ENCODE results near the gene MYH11. TPM values are rescaled to one million over a fixed set of nuclear protein-coding genes. Genes with fewer than 3 reads are reported as not detected.

MYH11 gene
- total RNA-seq, 1 donor from 2014 or later: 0.07 TPM

GRCh38 chr16:15781650-15782049, 75.2 kb downstream of the MYH11 start:
- Mint-ChIP-seq H3K4me3 (no peak overlapping the region), H3K4me1 (peaks cover 11% of the 10 kb centered on the region), H3K27ac (no peak overlapping the region), H3K9me3 (no peaks in the 10 kb centered on the region), H3K36me3 (no peaks in the 10 kb centered on the region), H3K27me3 (ENCODE audit: insufficient read depth, low read depth) (peaks cover 9% of the 10 kb centered on the region)
- no peak overlapping the region for H3K27ac ChIP-seq
- no peaks in the 10 kb centered on the region for H3F3A ChIP-seq (ENCODE audit: low read depth)
- H3K4me1 ChIP-seq: peaks cover 5% of the 10 kb centered on the region
- no peak overlapping the region for H3K4me2 ChIP-seq
- DNase-seq (ENCODE audit: low spot score): no peak
- no peaks in the 10 kb centered on the region for H4K20me1 ChIP-seq (ENCODE audit: low read depth)
- H3K9ac ChIP-seq: no peak overlapping the region
- H3K9me3 ChIP-seq (ENCODE audit: low read depth): no peaks in the 10 kb centered on the region
- H3K27me3 ChIP-seq: no peaks in the 10 kb centered on the region
- TF ChIP-seq EZH2 (IDR thresholded peaks at IDR 0.05) (no peak), EZH2phosphoT487 (IDR thresholded peaks at IDR 0.05) (no peak), CTCF (IDR thresholded peaks at IDR 0.05) (no peak)
- H2AFZ ChIP-seq (replicated peaks): no peak overlapping the region
- H3K4me3 ChIP-seq: no peak overlapping the region
- H3K36me3 ChIP-seq: no peaks in the 10 kb centered on the region
- H3K79me2 ChIP-seq (ENCODE audit: low read depth): no peaks in the 10 kb centered on the region

- H3K4me3 Mint-ChIP-seq: no peak overlapping the region
- Histone ChIP-seq H3K9me3 (ENCODE audit: low read depth) (no peaks in the 10 kb centered on the region), H3K4me1 (peaks cover 5% of the 10 kb centered on the region), H3K9ac (no peak overlapping the region), H3F3A (ENCODE audit: low read depth) (no peaks in the 10 kb centered on the region), H3K79me2 (ENCODE audit: low read depth) (no peaks in the 10 kb centered on the region), H3K27ac (no peak overlapping the region), H3K4me2 (no peak overlapping the region), H3K27me3 (no peaks in the 10 kb centered on the region), H4K20me1 (ENCODE audit: low read depth) (no peaks in the 10 kb centered on the region), H3K4me3 (no peak overlapping the region), H3K36me3 (no peaks in the 10 kb centered on the region), H2AFZ (replicated peaks) (no peak overlapping the region)
- peaks cover 9% of the 10 kb centered on the region for H3K27me3 Mint-ChIP-seq (ENCODE audit: insufficient read depth, low read depth)
- H3K36me3 Mint-ChIP-seq: no peaks in the 10 kb centered on the region
- H3K4me1 Mint-ChIP-seq: peaks cover 11% of the 10 kb centered on the region
- H3K9me3 Mint-ChIP-seq: no peaks in the 10 kb centered on the region
- H3K27ac Mint-ChIP-seq: no peak overlapping the region
- DNase-seq (ENCODE audit: low spot score): no peak
- no peak for TF ChIP-seq EZH2 (IDR thresholded peaks at IDR 0.05)
- TF ChIP-seq EZH2phosphoT487 (IDR thresholded peaks at IDR 0.05): no peak
- no peak for TF ChIP-seq CTCF (IDR thresholded peaks at IDR 0.05)
These were observed 76.0 kb downstream of the MYH11 start for GRCh38 chr16:15780805-15781204.

GRCh38 chr16:15779664-15780351, 77.0 kb downstream of the MYH11 start:
- Histone ChIP-seq H3K27ac (no peak overlapping the region), H3K4me3 (no peak overlapping the region), H3K9ac (no peak overlapping the region), H3K27me3 (no peaks in the 10 kb centered on the region), H3K4me2 (no peak overlapping the region), H3F3A (ENCODE audit: low read depth) (no peaks in the 10 kb centered on the region), H3K9me3 (ENCODE audit: low read depth) (no peaks in the 10 kb centered on the region), H3K4me1 (peaks cover 5% of the 10 kb centered on the region), H4K20me1 (ENCODE audit: low read depth) (no peaks in the 10 kb centered on the region), H3K79me2 (ENCODE audit: low read depth) (no peaks in the 10 kb centered on the region), H2AFZ (replicated peaks) (no peak overlapping the region), H3K36me3 (no peaks in the 10 kb centered on the region)
- H3K36me3 Mint-ChIP-seq: no peaks in the 10 kb centered on the region
- no peak for DNase-seq (ENCODE audit: low spot score)
- no peaks in the 10 kb centered on the region for H3K9me3 Mint-ChIP-seq
- peaks cover 7% of the 10 kb centered on the region for H3K27me3 Mint-ChIP-seq (ENCODE audit: insufficient read depth, low read depth)
- no peak overlapping the region for H3K4me3 Mint-ChIP-seq
- TF ChIP-seq EZH2phosphoT487 (IDR thresholded peaks at IDR 0.05) (no peak), CTCF (IDR thresholded peaks at IDR 0.05) (no peak), EZH2 (IDR thresholded peaks at IDR 0.05) (no peak)
- no peak overlapping the region for H3K27ac Mint-ChIP-seq
- peaks cover 11% of the 10 kb centered on the region for H3K4me1 Mint-ChIP-seq

Measured in neural progenitor cell (in vitro differentiated cells).